Glomerular endothelial cell (primary cell): ENCODE data around the gene ACRV1. TPM values are rescaled to one million over a fixed set of nuclear protein-coding genes. Genes with fewer than 3 reads are reported as not detected.
A peak's percentile ranks its signal among the peaks of the same experiment; 100 is the strongest.
"Not testable (repeated sequence)": the region's sequence is repeated elsewhere in the genome, so short reads cannot be mapped to it uniquely, and the experiment has no call there.

Source experiments
- DNase-seq: peaks from one replicate; pipeline ENCODE4 v3.0.0-alpha.2; 2011; ENCODE audit warnings: low read depth, low spot score; ENCODE audit errors: extremely low read depth
- total RNA-seq: library from RNA; depleted of rRNA; stranded (reverse); fragments of >200 nt; gene quantifications from 2 replicates; pipeline ENCODE4 v1.2.3, GENCODE V29; 2015

The ACRV1 gene, protein sequence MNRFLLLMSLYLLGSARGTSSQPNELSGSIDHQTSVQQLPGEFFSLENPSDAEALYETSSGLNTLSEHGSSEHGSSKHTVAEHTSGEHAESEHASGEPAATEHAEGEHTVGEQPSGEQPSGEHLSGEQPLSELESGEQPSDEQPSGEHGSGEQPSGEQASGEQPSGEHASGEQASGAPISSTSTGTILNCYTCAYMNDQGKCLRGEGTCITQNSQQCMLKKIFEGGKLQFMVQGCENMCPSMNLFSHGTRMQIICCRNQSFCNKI
- total RNA-seq: not detected in 2 replicates

DNA sequence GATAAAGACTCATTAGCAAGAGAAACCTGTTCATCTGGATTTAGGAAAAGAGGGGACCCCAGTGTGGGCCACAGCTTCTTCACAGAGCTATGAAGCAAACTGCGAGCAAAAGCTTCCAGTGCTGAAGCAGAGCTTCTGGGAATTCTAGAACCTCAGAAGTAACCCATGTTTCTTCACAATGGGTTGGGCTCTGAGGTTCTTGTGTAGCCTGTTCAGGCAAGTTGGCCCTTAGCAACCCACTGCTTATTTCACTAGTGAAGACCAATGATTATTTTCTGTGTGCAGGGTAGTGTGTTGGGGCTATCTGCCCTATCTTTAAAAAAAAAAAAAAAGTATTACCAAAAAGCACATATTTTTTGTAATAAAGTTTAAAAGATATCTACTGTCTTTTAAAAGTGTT lies at the start of gene ACRV1:
Gene ACRV1, minus strand, starts transcription at position 101 of the 400 bp plus-strand sequence. Its CDS starts 67 bp downstream, at position 34.
- no peak for DNase-seq

DNA sequence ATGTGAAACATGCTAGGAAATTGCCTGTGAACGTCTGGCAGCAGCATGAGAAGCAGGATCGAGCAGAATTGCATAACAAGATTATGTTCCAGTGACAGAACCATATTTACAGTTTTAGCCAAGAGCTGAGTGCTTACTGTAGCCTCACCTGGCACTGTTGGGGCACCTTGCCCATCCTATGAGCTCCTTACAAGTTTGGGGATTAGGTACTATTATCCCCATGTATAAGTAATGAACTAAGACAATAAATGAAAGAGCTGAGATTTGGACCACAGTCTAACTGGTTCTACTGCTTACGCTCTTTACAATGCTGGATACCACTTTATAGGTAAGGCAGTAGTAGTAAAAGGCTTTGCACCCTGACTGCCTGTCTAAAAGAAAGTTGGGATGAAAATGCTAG lies 48.3 kb upstream of the ACRV1 start:
- no peak for DNase-seq

DNA sequence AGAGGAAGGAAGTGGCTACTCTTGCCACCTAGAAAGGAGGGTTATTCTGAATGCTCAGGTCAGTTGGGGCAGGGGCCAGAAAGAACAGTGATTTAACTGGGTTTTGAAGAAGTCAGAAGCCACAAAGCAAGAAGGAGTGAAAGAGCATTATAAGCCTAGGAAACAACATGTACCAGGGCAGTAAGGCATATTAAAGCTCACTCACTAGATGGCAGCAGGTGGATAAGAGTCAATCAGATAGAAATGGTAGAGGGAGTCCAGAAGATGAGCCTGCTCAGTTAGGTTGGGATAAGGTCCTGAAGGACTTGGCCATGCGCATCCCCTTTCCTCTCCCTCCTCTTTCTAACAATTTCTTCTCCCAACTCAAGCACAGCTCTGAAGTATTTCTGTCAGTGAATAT lies 43.5 kb upstream of the ACRV1 start:
- no peak for DNase-seq

DNA sequence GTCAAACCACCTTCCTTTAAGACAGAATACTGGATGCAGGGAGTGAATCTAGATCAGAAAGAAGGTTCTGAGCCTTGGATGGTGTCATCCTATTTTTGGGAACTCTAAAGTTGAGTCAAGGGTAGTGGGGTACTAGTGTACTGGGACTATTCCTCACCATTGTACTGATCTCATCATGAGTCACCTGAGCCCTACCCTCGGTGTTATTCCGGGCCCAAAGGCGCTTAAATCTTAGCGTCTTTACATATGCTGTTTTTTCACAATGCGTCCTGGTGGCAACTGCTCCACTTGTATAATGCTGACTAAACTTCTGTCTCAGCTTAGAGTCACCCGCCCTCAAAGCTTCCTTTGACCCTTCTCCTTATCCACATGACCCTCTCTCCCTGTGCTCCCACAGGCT lies 40.1 kb upstream of the ACRV1 start:
- DNase-seq: no peak

DNA sequence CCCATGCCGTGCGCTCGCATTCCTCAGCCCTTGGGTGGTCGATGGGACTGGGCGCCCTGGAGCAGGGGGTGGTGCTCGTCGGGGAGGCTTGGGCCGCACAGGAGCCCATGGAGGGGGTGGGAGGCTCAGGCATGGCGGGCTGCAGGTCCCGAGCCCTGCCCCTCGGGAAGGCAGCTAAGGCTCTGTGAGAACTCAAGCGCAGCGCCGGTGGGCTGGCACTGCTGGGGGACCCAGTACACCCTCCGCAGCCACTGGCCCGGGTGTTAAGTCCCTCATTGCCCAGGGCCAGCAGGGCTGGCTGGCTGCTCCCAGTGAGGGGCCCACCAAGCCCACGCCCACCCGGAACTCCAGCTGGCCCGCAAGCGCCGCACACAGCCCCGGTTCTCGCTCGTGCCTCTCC lies 24.0 kb upstream of the ACRV1 start:
- not testable (repeated sequence) for DNase-seq

DNA sequence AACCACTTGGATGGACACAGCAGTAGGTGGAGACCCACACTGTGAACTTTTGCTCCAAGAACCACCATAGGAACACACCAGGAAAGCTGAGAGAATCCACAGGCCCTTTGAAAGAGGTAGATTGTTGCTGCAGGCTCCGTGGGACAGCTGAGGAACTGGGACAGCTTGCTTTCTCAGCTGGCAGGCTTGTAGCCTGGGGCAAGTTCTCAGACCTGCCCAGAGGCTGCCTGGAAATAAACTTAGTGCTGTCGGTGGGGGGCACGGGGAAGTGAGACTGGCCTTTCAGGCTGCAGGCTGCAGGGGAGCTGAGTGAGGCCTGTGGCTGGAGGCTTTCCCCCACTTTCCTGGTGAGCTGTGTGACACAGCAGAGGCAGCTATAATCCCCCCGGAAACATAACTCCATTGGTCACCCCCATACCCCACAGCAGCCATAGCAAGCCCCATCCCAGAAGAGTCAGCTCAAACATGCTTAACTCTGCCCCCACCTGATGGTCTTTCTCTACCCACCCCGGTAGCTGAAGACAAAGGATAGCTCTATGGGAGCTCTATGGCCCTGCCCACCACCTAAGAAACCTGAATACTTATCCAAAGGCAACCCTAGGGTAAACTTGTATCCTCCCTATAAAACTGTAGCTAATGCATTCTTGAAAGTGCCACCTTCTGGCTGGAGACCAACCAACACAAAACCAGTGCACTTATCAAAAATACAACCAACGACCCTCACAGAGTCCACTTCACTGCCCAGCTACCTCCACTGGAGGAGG lies 21.4 kb upstream of the ACRV1 start:
- DNase-seq: no peak

DNA sequence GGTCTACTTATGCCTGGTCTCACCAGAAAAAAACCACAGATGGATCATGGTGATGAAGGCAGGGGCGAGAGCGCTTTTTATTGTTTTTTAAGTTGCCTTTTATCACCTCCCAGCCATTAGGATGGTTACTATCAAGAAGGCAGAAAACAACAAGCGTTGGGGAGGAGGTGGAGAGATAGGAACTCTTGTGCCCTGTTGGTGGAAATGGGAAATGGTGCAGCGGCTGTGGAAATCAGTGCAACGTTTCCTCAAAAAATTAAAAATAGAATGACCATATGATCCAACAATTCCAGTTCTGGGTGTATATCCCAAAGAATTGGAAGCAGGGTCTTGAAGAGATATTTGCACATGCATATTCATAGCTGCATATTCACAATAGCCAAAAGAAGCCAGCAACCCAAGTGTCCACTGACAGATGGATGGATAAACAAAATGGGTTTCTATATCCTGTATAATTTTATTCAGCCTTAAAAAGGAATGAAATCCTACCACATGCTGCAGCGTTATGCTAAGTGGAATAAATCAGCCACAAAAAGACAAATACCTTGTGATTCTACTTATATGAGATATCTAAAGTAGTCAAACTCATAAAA lies 20.5 kb upstream of the ACRV1 start:
- DNase-seq: no peak

DNA sequence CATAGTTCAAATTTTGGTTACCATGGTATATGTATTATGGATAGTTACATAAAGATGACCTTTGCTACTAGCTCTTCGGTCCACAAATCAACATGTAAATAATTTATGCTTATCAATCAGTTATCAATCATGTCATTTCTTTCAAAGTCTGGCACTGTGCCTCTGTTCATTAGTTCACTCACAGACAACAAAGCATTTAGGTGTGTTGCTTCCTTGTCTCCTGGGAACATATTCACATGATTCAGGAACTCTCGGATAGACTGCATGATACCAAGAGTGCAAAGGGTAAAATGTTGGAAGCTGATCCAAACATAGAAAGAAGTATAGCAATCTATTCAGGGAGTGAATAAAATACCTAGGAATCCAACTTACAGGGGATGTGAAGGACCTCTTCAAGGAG lies 14.3 kb upstream of the ACRV1 start:
- no peak for DNase-seq

DNA sequence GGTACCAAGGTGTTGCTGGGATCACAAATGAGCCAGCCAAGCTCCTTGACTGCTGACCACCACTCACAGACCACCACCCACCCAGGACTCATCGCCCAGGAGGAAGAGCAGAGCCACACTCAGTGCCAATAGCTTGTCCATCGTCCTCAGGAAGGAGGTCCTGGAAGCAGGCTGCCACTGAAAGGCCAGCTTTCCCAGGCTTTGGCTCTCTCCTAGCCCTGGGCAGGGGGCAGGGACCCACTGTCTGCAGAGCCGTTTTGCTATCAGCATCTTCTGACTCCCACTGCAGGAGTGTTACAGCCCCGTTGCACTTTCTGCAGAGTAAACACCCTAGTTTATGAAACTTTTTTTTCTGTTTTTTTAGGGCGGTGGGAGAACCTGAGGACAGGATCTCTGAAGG lies 12.2 kb upstream of the ACRV1 start:
- no peak for DNase-seq

DNA sequence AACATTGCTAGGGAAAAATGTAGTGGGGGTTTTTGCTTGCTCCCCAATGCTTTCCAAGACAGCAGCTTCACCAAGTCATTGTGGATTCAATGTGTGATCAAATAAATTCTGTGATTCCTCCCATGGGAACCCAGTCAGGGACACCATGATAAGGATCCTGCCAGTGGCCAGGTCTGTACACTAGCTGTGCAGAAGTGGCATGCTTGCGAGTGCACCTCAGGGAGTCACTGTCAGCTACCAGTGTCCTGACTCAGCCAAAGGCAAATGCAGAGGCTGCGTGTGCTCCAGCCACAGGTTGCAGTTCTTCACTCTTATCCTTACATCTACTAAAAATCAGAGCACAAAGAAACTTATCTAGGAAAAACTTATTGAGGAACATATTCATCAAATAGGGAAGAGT lies 9.4 kb upstream of the ACRV1 start:
- no peak for DNase-seq

DNA sequence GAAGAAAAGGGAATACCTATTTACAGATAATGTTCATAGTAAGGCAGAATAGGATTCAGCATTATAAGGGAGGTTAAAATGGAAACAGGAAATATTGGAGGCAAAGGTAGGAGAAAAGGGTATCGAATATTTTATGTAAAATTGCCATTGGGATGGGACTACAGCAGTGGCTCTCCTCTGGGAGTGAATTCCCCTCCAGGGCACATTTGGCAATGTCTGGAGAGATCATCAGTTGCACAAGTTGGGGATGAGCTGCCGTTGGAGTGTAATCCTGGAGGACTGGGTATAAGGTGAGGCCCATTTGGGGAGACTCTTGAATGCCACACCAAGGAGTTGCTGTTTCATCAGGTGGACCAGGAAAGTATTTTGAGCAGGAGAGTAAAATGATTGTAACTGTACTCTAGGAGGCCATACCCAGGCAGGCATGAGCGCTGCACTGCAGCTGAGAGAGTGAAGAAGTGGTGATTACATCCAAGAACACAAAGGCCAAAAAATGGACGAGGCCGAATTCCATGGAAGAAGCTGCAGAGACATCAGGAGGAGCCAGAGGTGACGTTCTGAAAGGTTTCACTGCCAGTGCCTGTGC lies 8.7 kb upstream of the ACRV1 start:
- no peak for DNase-seq

DNA sequence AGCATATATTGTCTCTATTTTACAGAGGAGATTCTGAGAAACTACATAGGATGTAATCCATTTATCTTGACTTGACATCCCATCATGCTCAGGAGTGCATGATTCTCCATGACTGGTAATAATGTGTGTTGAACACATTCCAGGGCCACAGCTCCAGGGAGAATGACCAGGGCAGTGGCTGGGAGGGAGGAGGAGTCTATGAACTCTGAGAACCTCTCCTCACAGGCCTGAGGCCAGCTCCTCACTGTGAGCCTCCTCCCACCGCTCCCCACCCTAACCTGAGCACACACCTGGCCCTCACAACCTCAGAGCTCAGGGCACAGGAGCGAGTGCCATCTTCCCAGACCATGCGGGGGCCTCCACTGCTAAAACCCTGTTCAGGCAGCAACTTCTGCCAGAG lies 8.0 kb upstream of the ACRV1 start:
- DNase-seq: no peak

DNA sequence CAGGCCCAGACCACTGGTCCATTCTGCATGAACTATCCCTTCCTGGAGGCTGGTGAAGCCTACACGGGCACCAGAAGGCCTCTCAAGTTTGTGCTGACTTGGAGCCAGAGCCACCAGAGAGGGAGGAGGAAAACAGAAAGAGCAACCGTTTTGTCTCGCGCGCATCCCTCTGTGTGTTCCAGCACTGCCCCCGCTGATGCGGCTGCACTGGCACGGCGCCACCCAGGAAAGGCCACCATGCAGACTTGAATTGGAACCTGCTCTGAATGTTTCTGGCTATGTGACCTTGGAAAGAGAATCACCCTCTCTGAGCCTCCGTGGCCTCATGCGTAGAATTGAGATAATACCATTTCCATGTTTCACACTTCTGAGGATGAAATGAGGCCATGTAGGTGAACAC lies 7.4 kb upstream of the ACRV1 start:
- DNase-seq: no peak

DNA sequence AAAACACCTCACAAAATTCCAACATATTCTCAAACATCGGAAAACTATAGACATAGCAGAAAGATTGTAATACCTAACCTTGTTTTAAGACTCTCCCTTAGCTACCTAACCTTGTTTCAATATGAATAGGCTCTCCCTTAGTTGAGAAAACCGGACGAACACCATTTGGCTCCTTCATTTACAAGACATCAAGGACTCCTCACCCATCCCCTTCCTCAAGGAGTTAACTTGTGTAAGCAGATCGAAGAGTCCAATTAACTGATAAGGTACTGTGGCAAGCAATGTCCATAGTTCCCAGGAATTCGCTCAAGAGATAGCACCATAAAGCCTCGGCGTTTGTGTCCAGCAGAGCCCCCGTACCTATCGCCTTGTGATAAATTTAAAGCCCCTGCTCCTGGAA lies 4.6 kb upstream of the ACRV1 start:
- no peak for DNase-seq

DNA sequence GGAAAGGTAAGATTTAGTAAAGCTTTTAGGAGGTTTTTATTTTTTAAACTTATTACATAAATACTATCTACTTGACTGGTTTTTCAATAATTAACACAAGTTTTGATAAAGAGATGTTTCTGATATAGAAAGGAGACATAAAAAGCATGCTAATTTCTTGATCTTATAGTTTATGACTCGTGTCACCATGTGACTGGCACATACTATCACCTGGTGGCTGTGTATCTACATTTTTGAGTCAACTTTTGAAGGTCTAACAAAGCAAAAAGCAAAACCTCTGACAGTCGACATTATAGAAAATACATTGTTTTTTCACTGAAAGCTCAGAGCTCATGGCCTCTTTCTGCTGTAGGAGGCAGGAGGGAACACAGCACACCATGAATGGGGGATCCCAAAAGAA lies 810 bp downstream of the ACRV1 start:
- DNase-seq: no peak

DNA sequence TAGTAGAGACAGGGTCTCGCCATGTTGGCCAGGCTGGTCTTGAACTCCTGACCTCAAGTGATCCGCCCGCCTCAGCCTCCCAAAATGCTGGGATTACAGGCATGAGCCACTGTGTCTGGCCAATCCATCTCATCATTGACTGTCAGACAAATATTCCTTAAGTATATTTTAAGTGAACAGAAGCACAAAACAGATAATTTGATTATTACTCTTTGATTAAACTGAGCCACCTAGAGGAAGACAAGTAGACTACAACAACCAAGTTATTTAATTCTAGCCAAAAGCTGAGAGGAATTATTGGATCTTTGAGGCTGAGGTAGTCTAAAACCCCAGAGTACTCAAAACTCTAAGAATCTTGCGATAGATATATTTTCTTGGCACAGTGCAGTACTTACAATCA lies 1.2 kb downstream of the ACRV1 start:
- DNase-seq: no peak

DNA sequence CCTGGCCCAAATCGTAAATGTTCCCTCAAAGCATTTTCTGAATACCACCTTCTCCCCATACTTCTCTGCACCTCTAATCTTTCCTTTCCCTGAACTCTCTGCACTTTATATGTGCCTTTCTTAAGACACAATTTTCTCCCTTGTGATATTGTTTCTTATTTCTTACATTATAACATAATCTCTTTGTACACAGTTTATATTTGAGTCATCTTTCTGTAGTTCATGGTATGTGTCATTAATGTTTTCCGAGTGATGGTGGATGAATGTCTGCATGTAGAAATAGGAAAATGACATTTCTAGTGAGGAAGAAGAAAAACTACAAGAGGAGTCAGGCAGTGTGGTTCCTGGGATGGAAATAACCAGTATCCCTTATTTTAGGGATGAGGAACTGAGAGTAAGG lies 5.5 kb downstream of the ACRV1 start:
- no peak for DNase-seq

DNA sequence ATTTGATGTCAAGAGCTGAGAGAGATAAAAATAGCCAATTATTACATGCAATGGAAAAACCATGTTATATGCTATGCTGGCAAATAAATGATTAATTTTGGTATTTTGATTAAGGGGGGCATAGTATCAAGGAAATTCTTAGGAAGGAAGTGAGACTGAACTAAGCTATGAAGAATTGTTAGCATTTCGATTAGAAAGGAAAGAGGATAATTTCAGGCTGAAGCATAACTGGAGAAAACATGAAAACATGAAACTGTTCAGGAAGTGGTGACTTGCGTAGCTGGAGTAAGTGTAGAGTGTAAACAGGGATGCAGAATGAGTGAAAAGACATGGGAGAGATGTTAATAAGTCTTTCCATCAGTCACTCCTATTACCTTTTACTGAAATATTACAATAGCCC lies 6.4 kb downstream of the ACRV1 start:
- peak; percentile 37 for DNase-seq

DNA sequence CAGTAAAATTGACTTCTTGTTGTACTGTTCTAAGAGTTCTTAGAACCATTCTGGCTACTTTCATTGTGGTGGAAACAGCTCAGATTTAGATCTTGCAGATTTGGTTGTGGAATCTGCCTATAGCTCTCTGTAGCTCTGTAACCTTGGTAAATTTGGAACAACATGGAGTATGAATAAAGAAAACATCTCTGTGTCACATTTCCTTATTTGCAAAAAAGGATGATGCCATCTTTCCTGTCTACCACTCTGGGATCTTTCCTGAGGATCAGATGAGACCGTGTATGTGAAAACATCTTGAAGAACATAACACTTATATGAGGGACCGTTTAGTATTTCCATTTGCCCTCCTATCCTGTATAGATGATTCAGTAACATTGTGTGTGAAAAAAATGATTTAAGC lies 9.1 kb downstream of the ACRV1 start:
- no peak for DNase-seq

DNA sequence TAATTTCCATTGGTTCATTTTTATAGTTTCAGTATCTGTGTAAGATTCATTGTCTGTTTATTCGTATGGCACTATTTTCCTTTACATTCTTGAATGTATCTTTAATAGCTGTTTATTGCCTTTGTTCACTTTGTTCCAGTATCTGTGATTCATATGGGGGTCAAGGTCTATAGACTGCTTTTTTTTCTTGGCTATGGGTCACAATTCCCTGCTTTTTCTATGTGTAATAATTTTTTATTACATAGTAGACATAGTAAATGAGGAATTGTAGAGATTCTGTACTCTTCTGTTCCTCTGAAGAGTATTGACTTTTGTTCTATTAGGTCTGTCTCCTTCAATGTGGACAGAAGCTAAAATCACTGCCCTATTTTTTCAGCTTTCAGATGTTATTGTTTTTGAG lies 10.5 kb downstream of the ACRV1 start:
- no peak for DNase-seq

DNA sequence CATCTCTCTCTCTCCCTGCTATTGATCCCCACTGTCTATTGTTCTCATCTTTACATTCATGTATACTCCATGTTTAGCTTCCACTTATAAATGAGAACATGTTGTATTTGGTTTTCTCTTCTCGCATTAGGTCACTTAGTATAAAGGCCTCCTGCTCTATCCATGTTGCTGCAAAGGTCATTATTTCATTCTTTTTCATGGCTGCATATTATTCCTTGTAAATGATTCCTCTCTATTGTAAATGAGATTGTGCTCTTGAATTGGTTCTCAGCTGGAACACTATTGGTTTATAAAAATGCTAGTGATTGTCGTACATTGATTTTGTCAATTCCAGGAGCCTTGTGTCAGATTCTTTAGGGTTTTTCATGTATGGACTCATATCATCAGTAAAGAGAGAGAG lies 13.5 kb downstream of the ACRV1 start:
- DNase-seq: no peak

DNA sequence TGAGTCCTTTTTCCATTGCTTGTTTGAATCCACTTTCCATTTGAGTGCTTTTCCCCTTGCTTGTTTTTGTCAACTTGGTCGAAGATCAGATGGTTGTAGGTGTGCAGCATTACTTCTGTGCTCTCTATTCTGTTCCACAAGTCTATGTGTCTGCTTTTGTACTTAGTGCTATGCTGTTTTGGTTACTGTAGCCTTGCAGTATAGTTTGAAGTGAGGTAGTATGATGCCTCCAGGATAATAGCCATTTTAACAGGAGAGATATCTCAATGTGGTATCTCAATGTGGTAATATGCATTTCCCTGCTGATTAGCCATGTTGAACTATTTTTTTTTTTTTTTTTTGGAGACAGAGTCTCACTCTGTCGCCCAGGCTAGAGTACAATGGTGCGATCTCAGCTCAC lies 16.7 kb downstream of the ACRV1 start:
- no peak for DNase-seq
